SU-DHL-6 (cell line): Measurements from ENCODE around the gene GPAT2.
"Not testable (repeated sequence)": the region's sequence is repeated elsewhere in the genome, so short reads cannot be mapped to it uniquely, and the experiment has no call there.

Experiments
- EZH2phosphoT487 ChIP-seq: fragments of 200-600 bp; sonication (generic), shearing (Covaris generic); conservative IDR thresholded peaks from 2 replicates; pipeline ENCODE4 v1.6.1; 2018; ENCODE audit warnings: mild to moderate bottlenecking, antibody characterized with exemption, low read length, moderate library complexity, mixed read lengths
- TF ChIP-seq, protein P1 (sequence below): fragments of 200-600 bp; sonication (generic); IDR thresholded peaks from one replicate; pipeline ENCODE4 v1.5.1; 2017; ENCODE audit warnings: antibody characterized with exemption, mild to moderate bottlenecking, low read length, moderate library complexity; ENCODE audit not compliant: insufficient read depth, poor library complexity, severe bottlenecking

DNA sequence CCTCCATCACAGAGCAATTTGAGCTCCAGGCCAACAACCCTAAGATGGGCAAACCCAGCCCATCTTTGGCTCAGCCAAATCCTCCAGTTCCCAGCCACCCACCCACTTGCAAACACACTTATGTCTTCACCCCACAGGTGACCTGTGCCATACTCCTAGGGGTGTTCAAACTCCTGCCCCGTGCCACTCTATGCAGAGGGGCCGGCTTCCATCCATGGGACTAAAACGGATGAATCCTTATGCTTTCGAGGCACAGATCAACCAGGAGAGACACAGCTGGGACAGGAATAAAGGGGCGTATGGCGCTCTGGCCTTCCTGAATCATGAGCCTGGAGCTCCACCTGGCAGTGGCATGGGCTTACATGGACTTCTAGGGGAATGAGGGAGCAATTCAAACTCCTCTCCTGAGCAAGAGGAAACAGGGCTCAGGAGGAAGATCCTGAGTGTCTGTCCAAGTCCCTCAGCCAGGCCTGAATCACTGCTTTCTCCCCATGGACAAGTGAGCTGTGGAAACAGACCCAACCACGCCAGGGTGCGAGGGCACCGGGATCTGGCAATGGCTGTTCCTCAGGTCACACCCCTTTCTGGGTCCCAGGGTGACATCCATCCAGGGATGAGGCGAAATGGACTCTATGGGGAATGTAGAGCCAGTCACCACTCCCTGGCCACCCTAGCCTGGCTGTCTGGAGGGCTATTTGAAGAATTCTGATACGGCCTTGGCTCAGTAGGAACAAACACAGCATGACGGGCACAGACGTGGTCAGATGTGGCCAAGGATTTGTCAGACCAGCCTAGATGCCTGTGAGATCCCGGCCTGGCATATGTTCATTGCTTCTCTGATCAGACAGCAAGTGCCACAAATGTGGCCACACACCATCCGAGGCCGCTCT lies 36.6 kb upstream of the GPAT2 start:
- not testable (repeated sequence) for TF ChIP-seq EZH2phosphoT487
- TF ChIP-seq, protein P1, sequence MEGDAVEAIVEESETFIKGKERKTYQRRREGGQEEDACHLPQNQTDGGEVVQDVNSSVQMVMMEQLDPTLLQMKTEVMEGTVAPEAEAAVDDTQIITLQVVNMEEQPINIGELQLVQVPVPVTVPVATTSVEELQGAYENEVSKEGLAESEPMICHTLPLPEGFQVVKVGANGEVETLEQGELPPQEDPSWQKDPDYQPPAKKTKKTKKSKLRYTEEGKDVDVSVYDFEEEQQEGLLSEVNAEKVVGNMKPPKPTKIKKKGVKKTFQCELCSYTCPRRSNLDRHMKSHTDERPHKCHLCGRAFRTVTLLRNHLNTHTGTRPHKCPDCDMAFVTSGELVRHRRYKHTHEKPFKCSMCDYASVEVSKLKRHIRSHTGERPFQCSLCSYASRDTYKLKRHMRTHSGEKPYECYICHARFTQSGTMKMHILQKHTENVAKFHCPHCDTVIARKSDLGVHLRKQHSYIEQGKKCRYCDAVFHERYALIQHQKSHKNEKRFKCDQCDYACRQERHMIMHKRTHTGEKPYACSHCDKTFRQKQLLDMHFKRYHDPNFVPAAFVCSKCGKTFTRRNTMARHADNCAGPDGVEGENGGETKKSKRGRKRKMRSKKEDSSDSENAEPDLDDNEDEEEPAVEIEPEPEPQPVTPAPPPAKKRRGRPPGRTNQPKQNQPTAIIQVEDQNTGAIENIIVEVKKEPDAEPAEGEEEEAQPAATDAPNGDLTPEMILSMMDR, result not testable (repeated sequence)
